ENCODE data around the gene GINM1. TPM values are rescaled to one million over a fixed set of nuclear protein-coding genes. Genes with fewer than 3 reads are reported as not detected.

GINM1 gene
- 35.1 and 42.1 TPM in 2 replicates for total RNA-seq

DNA sequence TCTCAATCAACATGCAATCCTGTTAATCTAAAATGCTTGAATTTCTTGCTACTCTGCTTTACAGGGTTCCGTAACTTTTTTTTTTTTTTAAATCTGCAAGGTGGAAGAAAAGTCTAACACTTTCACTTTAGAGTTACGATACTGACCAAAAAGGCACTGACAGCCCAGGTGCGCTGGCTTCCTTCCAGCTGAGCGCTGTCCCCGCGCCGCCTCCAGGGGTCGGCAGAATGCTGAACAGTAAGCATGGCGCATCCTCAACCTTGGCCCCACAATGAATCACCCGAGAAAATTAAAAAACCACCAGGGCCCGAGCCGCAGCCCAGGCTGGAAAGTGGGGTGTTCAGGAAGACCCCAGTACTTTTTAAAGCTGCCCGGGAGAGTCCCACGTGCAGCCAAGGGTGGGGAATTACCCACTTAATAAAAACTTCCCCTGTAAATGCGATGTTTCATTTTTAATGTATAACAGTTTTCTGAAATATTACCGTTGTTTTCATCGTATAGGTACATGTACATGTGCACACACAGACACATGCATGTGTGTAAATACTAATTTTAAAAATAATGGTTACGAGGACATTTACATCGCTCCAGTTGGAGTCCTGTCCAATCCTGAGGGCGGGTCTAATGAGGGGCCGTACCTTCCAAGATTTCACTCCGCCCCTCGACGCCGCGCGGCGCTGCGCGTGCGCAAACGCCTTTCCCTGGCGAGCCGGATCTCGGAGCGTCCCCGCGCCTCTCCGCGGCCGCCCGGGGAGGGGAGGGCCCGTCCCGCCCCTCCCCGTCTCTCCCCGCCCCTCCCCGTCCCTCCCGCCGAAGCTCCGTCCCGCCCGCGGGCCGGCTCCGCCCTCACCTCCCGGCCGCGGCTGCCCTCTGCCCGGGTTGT is at the start of gene GINM1:
Gene GINM1, plus strand, starts transcription at position 849 of the 883 bp plus-strand sequence. CDS start 40 bp downstream, outside the sequence.
- peak; percentile 95 to 96 for DNase-seq (ENCODE audit: low read depth in 2 of 2)

GRCh38 chr6:149529650-149530049 is 36.5 kb upstream of the GINM1 start:
- no peak for DNase-seq (ENCODE audit: low read depth in 2 of 2)

DNA sequence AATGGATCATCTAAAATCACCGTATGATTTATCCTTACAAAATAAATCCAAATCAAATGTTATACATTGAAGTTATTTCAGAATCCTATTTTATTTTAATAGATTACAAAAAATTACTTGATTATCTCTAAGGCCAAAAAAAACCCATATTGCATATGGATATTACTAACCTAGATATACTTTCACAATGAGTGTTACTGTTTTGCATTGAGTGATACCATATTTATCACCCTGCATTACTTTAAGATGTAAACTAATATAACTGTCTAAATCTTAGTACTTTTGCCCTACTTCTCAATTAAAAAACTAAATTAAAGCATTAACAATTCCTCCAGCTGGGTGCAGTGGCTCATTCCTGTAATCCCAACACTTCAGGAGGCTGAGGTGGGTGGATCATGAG is 31.4 kb upstream of the GINM1 start:
- no peak for DNase-seq (ENCODE audit: low read depth in 2 of 2)

DNA sequence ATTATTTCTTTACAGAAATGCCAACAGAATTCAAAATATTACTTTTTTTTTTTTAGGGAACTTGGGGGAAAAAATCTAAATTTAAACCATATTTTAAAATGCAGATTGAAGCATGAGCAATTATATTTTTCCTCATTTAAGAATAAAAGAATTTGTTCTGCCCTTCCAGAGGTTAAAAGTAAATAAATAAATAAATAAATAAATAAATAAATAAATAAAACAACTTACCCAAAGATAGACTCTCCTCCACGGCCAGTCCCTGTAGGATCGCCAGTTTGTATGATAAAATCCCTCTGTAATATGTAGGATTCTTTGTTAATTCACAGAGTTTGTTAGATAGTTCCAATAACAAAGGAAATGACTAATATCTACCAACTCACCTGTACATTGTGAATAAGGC is 25.0 kb upstream of the GINM1 start:
- peak in 1 of 2 donors; percentile 23 for DNase-seq (ENCODE audit: low read depth in 2 of 2)

DNA sequence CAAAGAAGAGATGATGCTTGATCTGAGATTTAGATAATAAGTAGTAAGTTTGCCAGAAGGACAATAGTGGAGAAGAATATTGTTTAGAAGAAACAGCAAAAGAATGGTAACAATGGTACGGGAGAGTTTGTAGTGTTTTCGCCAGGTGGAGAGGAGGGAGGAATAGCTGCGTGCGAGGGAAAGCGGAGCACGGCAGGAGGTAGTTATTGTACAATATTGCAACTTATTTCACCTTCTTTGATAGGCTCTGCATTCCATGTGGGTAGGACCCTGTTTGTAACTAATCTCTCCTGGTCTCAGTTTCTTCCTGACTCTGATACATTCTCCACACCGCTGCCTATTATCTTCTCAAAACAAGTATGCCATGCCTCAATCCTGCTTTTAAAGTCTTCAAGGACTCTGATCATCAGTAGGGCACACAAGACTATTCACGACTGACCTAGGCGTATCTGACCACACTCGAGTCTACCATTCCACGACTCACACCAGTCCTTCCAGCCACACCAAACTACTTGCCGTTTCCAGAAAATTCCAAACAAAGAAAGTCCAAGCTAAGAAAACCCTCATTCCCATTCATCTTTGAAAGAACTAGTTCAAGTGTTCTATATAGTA is 21.4 kb upstream of the GINM1 start:
- peak in 1 of 2 donors; percentile 27 for DNase-seq (ENCODE audit: low read depth in 2 of 2)

- peak; percentile 79 to 89 for DNase-seq (ENCODE audit: low read depth in 2 of 2)
These were observed 20.9 kb upstream of the GINM1 start for GRCh38 chr6:149545258-149545753.

GRCh38 chr6:149545754-149546471 is 20.3 kb upstream of the GINM1 start, which contains the start of gene PPIL4:
PPIL4 (minus strand) TSS chr6:149546043; CDS start chr6:149546005, 38 bp downstream.
- peak; percentile 97 to 98 for DNase-seq (ENCODE audit: low read depth in 2 of 2)

DNA sequence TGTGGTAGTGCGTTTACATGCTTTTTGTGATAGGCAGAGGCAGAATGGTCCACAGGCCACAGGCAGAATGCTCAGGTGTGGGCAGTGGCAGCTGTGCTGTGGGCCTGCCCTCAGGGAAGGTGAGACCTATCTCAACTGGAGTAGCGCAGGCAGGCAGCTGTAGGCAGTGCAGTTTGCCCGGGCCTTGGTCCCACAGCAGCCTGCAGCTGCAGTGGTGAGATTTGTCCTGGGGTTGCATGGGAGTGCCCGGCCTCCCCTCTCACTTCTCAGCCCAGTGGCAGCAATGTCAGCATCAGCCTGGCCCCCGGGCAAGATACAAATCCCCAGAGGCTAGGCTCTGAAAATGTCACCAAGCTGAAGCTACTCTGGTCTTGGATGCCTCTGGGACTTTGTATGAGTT is 14.3 kb upstream of the GINM1 start:
- DNase-seq (ENCODE audit: low read depth in 2 of 2): no peak

- no peak for DNase-seq (ENCODE audit: low read depth in 2 of 2)
These were observed 8.1 kb upstream of the GINM1 start for GRCh38 chr6:149558029-149558428.

- DNase-seq (ENCODE audit: low read depth in 2 of 2): no peak
These were observed 6.8 kb upstream of the GINM1 start for GRCh38 chr6:149559389-149559788.

GRCh38 chr6:149560736-149561135 is 5.4 kb upstream of the GINM1 start:
- peak; percentile 18 to 22 for DNase-seq (ENCODE audit: low read depth in 2 of 2)

GRCh38 chr6:149563203-149563927 is 2.8 kb upstream of the GINM1 start:
- peak; percentile 49 to 81 for DNase-seq (ENCODE audit: low read depth in 2 of 2)

- no peak for DNase-seq (ENCODE audit: low read depth in 2 of 2)
These were observed 2.2 kb upstream of the GINM1 start for GRCh38 chr6:149563928-149564325.

DNA sequence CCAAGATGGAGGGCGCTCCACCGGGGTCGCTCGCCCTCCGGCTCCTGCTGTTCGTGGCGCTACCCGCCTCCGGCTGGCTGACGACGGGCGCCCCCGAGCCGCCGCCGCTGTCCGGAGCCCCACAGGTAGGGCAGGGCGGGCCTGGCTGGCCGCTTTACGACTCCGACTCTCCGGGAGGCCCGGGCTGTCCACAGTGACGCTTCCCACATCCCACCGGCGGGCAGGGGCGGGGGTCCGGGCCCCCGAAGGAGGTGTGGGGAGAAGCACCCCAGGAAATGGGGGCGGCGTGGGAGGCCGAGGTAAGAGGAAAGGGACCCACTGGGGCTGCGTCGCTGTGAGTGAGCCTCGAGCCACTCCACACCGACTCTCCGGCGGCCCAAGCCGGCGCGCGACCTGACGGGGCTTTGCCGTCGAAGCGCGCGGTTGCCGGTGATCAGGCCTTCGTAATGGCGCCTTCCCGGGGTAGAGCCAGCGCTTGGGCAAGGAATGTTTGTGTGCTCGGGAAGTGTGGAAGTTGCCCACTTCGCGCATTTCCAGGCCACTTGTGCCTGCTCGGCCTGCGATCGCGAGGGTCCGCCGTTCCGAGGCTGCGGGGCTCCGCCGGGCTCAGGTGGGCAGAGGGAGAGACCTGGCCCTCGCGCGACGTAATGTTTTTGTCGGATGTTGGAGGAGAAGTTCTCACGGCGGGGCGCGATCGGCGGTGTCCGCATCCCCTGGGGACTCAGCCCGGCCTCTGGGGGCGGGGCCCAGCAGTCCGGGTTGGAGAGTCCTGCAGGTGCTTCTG is 427 bp downstream of the GINM1 start:
- DNase-seq (ENCODE audit: low read depth in 2 of 2): peak; percentile 65 to 78

- DNase-seq (ENCODE audit: low read depth in 2 of 2): no peak
These were observed 1.0 kb downstream of the GINM1 start for GRCh38 chr6:149567194-149567586.

- DNase-seq (ENCODE audit: low read depth in 2 of 2): no peak
These were observed 1.9 kb downstream of the GINM1 start for GRCh38 chr6:149567945-149568585.

- DNase-seq (ENCODE audit: low read depth in 2 of 2): no peak
These were observed 14.7 kb downstream of the GINM1 start for GRCh38 chr6:149580880-149581279.

DNA sequence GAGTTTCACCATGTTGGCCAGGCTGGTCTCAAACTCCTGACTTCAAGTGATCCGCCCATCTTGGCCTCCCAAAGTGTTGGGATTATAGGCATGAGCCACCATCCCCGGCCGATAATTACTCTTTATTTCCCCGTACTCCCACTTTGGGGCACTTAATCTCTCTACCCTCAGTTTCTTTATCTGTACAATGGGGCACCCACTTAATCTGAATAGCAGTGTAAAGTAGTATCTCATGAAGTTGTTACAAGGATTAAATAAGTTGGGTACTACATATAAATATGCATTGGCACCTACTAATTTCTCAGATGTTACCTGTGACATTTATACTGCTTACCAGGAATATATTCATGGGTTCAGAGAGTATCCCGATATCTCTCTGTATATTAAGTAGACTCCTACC is 15.2 kb downstream of the GINM1 start:
- DNase-seq (ENCODE audit: low read depth in 2 of 2): no peak

- no peak for DNase-seq (ENCODE audit: low read depth in 2 of 2)
These were observed 20.0 kb downstream of the GINM1 start for GRCh38 chr6:149586149-149586548.

- DNase-seq (ENCODE audit: low read depth in 2 of 2): no peak
These were observed 26.8 kb downstream of the GINM1 start for GRCh38 chr6:149592983-149593382.
